DLD1 (cell line): ENCODE data around the gene MUC6.
"Not testable (repeated sequence)": the region's sequence is repeated elsewhere in the genome, so short reads cannot be mapped to it uniquely, and the experiment has no call there.

Source experiments
- in situ Hi-C: cut with HindIII; loops from 2 replicates; pipeline ENCODE4 v1.10.0; 2017; ENCODE audit warnings: low sequenced_read_pairs

MUC6 gene

GRCh38 chr11:991711-992307, 44.7 kb downstream of the MUC6 start:
- in situ Hi-C loops: no loop called here

DNA sequence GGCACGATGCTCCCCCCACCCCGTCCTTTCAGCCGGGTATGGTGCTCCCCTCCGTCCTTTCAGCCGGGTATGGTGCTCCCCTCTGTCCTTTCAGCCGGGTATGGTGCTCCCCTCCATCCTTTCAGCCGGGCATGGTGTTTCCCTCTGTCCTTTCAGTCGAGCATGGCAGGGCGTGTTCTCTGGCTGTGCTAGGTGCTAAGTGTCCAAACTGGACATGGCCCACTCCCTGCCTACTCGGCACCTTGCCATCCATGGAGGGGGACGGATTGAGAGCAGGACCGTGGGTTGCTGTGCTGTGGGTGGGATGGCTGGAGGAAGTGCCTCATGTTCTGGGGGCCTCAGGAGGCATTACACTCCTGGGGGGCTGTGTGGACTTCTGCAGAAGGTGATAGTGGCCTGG, 45.5 kb downstream of the MUC6 start:
- in situ Hi-C loops: no loop called here

DNA sequence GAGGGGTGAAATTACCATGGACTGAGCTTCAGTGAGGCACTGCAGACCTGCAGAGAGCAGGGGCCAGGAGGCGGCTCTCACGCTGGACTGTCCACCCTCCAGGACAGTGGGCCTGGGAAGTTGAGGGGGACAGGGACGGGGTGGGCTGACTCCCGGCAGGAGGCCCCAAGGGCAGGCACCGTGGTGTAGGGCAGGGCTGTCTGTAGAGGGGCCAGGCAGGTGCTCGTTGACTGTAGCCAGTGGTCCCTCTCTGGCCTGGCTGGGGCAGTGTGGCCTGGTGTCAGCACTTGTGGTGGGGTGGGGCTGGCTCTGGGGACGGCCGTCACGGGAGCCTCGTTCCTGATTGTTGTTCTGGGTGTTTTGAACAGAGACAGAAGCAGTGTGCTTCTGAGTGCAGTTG, 46.4 kb downstream of the MUC6 start:
- in situ Hi-C loops: no loop called here

DNA sequence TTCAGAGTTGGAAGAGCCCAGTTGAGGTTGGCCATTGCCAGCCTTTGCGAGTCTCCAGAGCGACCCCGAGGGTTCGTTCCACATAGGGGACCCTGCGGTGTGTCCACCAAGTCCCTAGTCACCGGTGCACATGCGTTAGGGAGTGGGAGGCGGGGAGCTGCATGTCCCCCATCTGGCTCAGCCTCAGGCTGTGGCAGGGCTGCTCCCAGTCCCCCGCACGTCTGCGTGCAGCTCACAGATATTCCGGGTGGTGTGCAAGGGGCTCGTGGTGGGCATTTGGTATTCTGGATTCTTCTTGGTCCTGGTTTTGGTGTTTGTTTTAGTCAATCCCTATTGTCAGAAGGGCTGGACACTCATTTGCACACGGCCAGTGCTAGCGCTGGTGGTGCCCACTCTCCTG, 48.8 kb downstream of the MUC6 start:
- in situ Hi-C loops: no loop called here

DNA sequence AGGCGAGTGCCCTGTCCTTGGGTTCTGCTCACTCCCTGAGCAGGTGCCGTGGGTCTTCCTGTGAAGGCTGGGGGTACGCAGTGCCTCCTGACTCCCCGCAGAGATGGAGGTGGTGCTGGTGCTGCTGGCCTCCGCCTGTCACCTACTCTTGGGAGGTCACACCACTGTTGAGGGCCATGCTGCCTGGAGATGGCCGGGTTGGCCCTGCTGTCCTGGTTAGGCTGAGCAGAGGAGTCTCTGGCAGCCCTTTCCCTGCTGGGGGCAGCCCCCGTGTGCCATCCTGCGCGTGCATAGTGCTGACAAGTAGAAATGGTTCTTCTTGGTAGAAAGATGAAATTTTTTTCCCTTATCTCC, 49.6 kb downstream of the MUC6 start:
- in situ Hi-C loops: no loop called here

DNA sequence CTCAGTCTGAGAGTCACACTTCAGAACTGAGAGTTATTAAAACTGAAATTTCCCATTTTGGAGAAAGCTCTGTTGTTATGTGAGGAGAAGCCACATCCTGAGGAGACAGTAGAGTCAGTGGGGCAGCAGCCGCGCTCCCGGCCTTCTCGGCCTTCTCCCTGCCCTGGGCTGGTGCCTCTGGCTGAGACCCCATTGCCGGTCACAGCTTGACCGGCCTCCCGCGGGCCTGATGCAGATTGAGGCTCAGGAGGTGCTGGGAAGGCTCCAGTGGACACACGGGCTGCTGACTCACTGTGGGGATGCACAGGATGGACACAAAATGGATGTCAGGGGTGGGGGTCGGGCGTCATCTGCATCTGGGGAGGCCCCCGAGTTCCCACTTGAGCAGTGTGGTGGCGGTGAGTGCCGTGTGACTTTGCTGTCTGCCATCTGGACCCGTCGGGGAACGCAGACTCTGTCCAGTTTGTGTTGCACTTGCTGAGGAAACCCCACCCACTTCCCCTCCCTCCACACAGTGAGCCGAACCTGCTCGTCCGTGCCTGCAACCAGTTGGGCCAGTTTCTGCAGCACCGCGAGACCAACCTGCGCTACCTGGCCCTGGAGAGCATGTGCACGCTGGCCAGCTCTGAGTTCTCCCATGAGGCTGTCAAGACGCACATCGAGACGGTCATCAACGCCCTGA, 50.1 kb downstream of the MUC6 start:
- in situ Hi-C loops: no loop called here

DNA sequence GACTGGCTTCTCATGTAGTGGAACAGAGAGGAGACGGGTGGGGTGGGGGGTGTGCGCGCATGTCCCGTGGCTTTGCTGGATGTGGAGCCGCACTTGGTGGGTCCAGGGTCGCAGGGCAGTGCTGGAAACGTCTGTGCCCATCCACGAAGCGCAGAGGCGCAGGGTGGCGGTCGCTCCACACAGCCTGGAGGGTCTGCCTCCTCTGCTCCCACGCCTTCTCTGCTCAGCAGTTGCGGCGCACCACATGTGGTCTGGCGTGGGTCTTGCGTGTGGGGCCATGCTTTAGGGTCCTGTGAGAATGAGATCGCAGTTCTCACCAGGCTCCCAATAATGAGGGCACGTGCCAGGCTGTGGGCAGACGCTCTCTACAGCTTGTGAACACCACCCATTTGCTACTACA, 50.7 kb downstream of the MUC6 start:
- in situ Hi-C loops: no loop called here

GRCh38 chr11:985406-985805, 51.1 kb downstream of the MUC6 start:
- in situ Hi-C loops: no loop called here

DNA sequence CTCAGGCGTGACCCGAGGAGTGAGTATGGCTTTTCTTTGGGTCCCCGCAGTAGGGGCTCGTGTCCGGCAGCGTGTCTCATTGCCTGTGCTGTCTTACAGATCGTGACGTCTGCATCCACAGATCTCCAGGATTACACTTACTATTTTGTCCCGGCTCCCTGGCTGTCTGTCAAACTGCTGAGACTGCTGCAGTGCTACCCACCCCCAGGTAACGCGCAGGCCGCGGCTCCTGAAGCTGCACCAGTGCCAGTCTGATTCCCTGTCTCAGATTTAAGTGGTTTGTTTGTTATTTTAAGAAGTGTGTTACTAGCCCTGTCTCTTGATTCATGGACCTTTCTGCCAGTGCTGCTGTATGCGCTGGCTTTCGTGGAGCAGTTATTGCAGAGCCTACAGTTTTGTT, 52.0 kb downstream of the MUC6 start:
- in situ Hi-C loops: no loop called here

DNA sequence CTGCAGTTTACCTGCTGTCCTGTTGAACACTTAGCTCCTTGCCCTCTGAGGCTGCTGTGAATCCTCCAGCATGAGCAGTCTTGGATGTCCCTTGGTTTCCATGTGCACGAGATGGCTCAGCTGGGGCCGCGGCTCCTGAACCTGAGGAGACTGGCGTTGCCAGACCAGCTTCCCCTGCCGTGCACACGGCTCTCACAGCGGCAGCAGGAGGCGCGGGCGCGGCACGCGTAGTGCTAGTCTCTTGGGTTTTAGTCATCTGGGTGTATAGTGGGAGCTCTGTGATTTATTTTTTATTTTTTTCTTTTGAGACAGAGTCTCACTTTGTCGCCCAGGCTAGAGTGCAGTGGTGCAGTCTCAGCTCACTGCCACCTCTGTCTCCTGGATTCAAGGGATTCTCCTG, 54.8 kb downstream of the MUC6 start:
- in situ Hi-C loops: no loop called here

- in situ Hi-C loops: no loop called here
Observed at GRCh38 chr11:980438-981357, 55.8 kb downstream of the MUC6 start.

DNA sequence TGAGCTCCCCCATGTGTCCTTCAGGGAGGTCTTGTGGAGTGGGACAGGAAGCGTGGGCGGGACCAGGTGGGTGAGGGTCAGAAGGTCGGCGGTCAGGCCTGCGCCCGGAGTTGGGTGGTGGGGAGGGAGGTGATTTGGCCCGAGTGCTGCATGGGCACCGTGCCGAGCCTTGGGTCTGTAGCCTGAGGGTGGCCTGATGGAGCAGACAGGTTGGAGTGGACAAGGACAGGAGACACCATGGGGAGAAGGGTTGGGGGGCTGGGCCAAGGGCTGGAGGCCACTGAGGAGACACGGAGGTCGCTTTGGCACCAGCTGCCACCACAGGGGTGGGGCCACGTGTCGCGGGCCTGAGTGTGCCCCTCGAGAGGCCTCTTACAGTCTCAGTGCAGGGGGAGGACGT, 57.7 kb downstream of the MUC6 start:
- in situ Hi-C loops: no loop called here

DNA sequence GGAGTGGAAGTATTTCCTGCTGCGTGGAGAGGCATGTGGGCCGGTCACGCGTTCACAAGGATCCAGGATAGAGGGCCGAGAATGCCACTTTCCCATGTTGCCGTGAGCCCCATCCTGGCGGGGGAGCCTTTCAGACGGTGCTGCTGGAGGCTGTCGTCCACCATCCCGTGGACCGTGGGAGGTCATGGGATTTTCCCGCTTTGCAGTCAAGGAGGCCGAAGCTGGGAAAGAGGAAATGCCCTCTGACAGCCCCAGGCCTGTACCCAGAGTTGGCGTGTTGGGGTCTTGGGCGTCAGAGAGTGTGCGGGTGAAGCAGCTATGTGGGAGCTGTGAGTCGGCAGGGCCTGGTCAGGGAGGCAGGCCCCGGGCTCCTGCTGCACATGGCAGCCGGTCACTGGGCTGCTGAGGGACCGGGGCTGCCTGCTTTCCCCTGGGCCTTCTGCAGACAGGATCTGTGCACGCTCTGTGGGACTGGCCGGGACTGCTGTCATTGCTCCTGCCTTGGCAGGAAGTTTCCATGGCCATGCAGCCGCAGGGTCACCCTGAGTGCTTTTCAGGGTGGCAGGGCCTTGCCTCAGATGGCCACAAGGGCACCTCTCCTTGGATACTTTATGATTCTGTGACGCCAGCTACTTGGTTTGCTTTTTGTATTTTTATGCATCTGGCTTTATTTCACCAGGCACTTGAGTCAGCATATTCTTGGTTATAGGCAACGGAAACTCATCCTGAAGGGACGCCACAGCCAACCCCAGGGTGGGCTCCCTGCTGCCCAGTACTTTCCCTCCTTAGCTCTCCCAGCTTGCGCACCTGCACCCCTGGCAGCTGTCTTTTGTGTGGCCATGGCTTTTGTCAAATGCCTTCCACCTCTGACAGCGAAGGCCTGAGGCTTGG, 58.4 kb downstream of the MUC6 start:
- in situ Hi-C loops: no loop called here

DNA sequence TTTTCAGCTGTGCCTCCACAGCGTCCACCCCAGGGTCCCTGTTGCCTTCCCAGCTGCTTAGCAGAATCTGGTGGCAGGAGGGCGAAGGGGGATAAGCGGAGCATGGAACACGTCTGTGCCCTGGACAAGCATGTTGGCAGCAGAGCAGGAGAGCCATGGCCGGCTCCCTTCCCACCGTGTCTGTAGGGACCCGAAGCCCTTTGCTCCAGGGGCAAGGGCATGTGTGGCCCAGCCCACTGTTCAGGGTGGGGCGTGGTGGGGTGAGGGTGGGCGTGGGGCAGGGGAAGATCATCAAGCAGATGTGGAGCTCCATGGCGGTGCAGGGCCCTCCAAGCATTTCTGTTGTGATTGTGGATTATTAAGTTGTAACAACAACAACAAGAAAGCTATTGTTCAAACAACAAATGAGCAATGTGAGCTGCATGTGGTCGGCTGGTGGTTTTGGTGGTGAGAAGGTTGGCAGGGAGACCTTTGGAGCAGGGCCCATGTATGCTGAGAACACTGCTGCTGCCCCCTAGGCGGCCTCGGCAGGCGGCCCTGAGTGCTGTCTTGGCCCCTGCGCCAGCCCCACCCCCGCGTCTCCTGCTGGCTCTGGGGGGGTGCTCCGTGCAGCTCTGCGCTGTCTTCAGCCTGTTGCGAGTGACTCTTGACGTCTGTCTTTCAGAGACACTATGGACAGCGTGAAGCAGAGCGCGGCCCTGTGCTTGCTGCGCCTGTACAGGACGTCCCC, 59.9 kb downstream of the MUC6 start:
- in situ Hi-C loops: no loop called here

- in situ Hi-C loops: no loop called here
Observed at GRCh38 chr11:975827-976226, 60.7 kb downstream of the MUC6 start.

DNA sequence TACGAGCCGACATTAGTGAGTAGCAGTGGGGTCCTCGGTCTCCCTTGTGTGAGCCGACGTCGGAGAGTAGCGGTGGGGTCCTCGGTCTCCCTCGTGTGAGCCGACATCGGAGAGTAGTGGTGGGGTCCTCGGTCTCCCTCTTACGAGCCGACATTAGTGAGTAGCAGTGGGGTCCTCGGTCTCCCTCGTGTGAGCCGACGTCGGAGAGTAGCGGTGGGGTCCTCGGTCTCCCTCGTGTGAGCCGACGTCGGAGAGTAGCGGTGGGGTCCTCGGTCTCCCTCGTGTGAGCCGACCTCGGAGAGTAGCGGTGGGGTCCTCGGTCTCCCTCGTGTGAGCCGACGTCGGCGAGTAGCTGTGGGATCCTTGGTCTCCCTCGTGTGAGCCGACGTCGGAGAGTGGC, 61.1 kb downstream of the MUC6 start:
- in situ Hi-C loops: not testable (repeated sequence)

DNA sequence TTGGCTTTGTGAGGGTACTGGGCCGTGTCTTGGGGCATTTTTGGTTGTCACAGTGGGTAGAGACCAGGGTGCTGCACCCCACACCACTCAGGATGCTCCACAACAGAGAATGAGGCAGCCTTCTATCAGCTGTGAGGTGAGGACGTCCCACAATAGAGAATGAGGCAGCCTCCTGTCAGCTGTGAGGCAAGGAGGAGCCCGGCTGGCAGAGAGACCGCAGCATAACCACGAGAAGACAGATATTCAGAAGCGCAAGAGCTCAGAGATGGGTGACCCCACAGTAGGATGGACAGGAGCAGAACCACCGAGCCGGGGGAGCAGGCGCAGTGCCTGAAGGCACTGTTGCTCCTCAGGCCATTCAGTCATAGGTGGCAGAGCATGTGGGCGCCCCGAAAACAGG, 63.3 kb downstream of the MUC6 start:
- in situ Hi-C loops: no loop called here

GRCh38 chr11:972523-973211, 63.9 kb downstream of the MUC6 start:
- in situ Hi-C loops: no loop called here

- in situ Hi-C loops: no loop called here
Observed at GRCh38 chr11:971731-972365, 64.7 kb downstream of the MUC6 start.
